Glomerular endothelial cell (primary cell): ENCODE data around the gene KCNIP1. TPM values are rescaled to one million over a fixed set of nuclear protein-coding genes. Genes with fewer than 3 reads are reported as not detected.
"Not testable (repeated sequence)": the region's sequence is repeated elsewhere in the genome, so short reads cannot be mapped to it uniquely, and the experiment has no call there.

ENCODE experiments used
- DNase-seq: peaks from one replicate; pipeline ENCODE4 v3.0.0-alpha.2; 2011; ENCODE audit warnings: low read depth, low spot score; ENCODE audit errors: extremely low read depth
- total RNA-seq: library from RNA; depleted of rRNA; stranded (reverse); fragments of >200 nt; gene quantifications from 2 replicates; pipeline ENCODE4 v1.2.3, GENCODE V29; 2015

The KCNIP1 gene
- total RNA-seq, 1 donor from 2014 or later = 0.76 TPM

- DNase-seq = no peak
Measured at GRCh38 chr5:170761048-170761707, 257.4 kb downstream of the KCNIP1 start.

DNA sequence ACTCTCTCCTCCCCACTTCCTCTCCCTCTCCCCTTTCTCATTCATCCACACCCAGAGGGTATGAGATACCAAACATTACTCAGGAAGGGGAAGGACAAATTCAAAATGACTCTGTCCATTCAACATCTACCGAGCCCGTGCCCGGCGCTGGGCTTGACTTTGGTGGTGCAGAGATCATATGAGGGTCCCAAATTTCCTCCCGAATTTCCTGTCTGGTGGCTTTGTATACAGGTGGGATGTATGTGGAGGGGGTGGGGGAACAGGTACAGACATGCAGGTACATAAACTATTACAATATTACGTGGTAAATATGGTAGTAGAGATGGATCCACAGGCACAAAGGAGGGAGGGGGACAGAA lies 257.9 kb downstream of the KCNIP1 start:
- DNase-seq = no peak

DNA sequence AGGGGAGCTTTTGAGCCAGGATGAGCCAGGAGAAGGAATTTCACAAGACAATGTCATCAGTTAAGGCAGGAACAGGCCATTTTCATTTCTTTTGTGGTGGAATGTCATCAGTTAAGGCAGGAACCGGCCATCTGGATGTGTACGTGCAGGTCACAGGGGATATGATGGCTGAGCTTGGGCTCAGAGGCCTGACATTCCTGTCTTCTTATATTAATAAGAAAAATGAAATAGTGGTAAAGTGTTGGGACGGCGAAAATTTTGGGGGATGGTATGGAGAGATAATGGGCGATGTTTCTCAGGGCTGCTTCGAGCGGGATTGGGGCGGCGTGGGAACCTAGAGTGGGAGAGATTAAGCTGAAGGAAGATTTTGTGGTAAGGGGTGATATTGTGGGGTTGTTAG lies 258.5 kb downstream of the KCNIP1 start:
- DNase-seq = not testable (repeated sequence)

DNA sequence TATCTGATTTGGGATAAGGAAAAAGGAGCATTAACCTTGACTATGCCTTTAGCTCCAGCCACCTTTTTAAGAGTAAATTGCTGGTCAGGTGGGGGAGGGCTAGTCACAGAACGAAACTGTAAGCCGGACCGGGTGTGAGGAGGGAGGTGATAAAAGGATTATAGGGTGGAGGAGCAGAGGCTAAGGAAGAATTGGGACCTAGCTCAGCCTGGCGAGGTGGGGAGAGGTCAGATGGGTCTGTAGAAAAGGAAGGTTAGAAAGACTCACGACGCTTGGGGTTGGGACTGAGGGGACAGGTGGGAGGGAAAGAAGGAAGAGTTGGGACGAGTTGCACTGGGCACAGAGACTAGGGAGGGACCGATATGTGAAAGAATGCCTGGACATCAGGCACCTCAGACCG lies 262.0 kb downstream of the KCNIP1 start:
- DNase-seq = not testable (repeated sequence)

DNA sequence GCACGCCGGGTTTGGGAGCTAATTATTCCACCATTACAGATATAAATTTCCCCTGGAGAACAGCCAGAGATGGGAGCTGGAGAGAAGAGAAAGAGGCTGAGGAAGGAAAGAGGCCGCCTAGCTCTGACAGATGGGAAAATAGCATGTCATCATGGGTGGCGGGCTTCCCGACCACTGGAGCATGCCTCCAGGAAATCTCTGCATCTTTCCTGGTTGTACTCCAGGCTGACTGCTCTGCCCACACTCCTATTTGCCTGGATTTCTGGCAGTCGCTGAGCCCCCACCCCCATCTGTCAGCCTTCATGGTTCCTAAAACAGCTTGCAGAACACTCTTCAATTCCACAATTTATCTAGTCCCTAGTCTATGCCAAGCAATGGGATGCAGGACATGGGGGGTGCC lies 265.4 kb downstream of the KCNIP1 start:
- no peak for DNase-seq

GRCh38 chr5:170769898-170770416 lies 266.1 kb downstream of the KCNIP1 start:
- no peak for DNase-seq

- DNase-seq = no peak
Measured at GRCh38 chr5:170771496-170771895, 267.7 kb downstream of the KCNIP1 start.

- no peak for DNase-seq
Measured at GRCh38 chr5:170773024-170773985, 269.5 kb downstream of the KCNIP1 start.

DNA sequence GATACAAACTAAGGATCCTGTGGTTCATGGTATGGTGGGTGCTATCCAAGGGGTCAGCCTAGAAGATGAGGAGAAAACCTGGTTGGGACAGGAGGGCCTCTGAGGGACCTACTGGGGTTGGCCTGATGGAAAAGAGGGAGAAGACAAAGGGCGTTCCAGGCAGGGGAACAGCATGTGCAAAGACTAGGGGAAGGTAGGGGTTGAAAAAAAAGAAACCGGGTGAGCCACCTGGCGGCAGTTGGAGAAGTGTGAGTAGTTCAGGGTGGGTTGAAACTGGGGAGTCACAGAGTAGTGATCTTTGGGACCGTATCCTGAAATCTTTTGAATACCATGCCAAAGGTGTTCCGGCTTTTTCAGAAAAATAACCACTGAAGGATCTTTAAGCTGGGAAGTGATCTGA lies 271.0 kb downstream of the KCNIP1 start:
- DNase-seq = no peak

DNA sequence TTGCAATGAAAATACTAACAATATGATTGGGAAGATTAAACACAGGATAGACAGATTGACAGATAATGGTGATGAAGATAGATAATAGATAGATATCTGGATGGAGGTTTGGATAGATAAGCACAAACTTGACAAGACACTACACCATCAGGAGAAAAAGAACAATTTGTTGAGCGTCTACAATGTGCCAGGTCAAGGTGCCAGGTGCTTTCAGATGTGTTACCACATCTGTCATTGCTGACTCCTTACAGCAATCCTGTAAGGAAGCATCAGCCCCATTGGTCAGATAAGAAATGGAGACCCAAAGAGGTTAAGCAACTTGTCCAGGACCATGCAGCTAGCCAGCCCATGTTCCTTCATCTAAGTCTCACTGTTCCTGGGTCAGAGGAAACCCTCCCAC lies 278.1 kb downstream of the KCNIP1 start:
- DNase-seq = no peak

DNA sequence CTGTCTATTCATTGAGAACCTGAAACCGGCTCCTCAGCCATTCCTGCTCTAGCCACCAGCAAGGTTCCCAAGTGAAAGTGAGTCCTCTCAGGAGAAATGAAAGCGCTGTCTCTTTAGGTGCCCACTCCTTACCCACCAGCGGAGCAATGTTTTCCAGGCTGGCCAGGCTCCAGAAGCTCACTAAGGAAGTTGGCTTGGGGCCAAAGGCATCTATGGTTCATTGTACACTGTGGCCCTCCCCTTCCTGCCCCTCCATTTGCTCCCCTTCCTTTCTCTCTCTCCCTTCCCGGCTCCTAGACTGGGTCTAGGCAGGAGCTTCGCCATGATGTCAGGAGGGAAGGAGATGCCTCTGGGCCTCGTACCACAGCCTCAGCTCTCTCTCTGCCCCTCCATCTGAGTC lies 278.6 kb downstream of the KCNIP1 start:
- DNase-seq = peak; percentile 48

GRCh38 chr5:170783498-170784247 lies 279.9 kb downstream of the KCNIP1 start, which contains the start of gene GABRP:
GABRP (plus strand) TSS chr5:170783725; CDS start chr5:170788616, 4,891 bp downstream.
- no peak for DNase-seq

GRCh38 chr5:170785416-170785815 lies 281.6 kb downstream of the KCNIP1 start:
- DNase-seq = no peak

Other genes starting within 250 kb of the KCNIP1 start
- gene LCP2, start 206.2 kb upstream of the KCNIP1 start, total RNA-seq = 4.6 and 5.7 TPM in 2 replicates
- not detected in 2 replicates for gene KCNMB1, start 114.7 kb upstream of the KCNIP1 start, total RNA-seq